Measurements from ENCODE around the gene METTL22.

Gene METTL22

DNA sequence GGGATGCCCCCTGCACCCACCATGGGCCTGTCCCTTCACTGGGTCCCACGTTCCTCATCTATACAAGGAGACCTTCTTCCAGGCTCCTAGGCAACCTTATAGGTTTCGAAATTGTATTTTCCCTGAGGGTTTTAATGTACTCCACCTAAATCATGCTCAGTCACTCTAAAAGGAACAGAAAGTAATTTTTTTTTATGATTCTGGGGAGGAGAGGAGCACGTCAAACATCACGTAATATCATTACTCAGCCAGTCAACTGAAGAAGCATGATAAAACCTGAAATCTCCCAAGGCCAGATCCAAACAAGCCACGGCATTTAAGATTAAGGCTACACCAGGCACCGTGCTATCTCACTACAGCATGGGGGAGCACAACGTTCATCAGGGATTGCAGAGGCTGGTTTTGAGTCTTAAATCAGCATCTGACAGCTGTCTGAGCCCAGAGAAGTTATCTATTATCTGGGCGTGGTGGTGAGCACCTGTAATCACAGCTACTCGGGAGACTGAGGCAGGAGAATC is 27.3 kb upstream of the METTL22 start:
- DNase-seq (ENCODE audit: low read depth), result no peak

DNA sequence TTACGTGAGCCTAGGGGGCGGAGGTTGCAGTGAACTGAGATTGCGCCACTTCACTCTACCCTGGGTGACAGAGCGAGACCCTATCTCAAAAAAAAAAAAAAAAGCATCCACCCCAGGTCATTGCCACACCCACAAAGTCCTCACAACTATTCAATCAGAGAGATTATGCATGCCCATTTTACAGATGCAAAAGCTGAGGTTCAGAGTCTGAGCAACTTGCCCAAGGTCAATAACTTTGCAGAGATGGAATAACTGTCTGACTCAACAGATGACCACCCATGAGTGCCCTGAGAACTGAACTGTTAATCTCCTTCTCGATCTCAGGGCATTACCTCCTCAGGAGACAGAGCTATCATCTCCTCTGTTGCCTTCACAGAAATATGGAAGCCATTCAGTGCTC is 25.7 kb upstream of the METTL22 start:
- DNase-seq (ENCODE audit: low read depth), result no peak

DNA sequence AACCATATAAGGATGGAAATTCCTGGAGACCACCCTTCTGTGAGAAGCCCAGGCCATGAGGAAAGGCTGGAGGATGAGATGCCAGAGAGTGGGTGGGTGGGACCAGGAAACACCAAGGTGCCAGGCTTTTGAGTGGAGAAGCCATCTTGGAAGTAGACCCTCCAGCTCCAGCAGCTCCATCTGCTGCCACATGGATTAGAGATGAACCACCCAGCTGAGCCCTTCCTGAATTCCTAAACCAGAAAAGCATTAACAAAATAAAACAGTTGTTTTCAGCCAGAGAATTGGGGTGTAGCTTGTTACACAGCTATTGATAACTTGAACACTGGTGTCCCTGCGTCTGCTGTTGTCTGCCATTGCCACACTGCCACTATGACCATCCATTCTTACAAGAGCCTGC is 24.9 kb upstream of the METTL22 start:
- no peak for DNase-seq (ENCODE audit: low read depth)

GRCh38 chr16:8600144-8600775 is 21.2 kb upstream of the METTL22 start:
- no peak for DNase-seq (ENCODE audit: low read depth)

DNA sequence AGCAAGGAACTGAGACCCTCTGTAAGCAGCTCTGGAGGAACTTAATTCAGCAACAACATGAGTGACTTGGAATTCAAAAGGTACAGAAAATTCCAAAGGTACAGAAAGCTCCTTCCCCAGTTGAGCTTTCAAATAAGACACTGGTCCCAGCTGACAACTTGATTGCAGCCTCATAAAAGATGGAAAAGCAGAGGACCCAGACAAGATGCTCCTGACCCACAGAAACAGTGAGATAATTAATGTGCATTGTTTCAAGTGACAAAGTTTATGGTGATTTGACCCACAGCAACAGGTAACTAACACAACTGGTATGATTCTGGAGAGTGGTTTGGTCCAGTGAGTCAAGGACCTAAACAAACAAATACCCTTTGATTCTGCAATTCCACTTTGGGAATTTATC is 15.9 kb upstream of the METTL22 start:
- no peak for DNase-seq (ENCODE audit: low read depth)

- DNase-seq (ENCODE audit: low read depth), result no peak
These were observed 14.3 kb upstream of the METTL22 start for GRCh38 chr16:8607214-8607613.

GRCh38 chr16:8611122-8611521 is 10.4 kb upstream of the METTL22 start:
- DNase-seq (ENCODE audit: low read depth), result no peak

- no peak for DNase-seq (ENCODE audit: low read depth)
These were observed 9.5 kb upstream of the METTL22 start for GRCh38 chr16:8611886-8612600.

DNA sequence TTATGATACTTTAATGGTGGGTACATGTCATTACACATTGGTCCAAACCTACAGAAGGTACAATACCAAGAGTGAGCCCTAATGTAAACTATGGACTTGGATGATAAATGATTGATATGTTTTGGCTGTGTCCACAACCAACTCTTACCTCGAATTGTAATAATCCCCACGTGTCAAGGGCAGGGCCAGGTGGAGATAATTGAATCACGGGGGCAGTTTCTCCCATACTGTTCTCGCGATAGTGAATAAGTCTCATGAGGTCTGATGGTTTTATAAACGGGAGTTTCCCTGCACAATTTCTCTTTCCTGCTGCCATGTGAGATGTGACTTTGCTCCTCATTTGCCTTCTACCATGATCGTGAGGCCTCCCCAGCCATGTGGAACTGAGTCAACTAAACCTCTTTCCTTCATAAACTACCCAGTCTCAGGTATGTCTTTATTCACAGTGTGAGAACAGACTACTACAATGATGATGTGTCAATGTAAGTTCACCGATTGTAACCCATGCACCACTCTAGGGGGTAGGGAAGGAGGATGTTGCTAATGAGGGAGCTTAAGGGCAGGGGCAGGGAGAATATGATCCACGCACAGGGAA is 7.0 kb upstream of the METTL22 start:
- DNase-seq (ENCODE audit: low read depth), result no peak

GRCh38 chr16:8619671-8620370 is 1.7 kb upstream of the METTL22 start:
- no peak for DNase-seq (ENCODE audit: low read depth)

GRCh38 chr16:8620535-8620934 is 963 bp upstream of the METTL22 start:
- no peak for DNase-seq (ENCODE audit: low read depth)

DNA sequence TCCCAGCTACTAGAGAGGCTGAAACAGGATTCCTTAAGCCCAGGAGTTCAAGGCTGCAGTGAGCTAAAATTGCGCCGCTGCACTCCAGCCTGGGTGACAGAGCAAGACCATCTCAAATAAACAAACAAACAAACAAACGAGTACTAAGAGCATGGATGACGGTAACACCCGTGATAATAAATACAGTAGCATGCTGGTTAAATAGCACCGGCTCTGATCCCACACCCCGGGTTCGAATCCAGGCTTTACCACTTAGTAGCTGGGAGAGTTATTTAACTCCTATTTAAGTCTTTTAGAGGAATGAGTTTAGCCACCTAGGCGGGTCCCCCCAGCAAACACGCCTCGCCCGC is 301 bp upstream of the METTL22 start:
- DNase-seq (ENCODE audit: low read depth), result no peak

DNA sequence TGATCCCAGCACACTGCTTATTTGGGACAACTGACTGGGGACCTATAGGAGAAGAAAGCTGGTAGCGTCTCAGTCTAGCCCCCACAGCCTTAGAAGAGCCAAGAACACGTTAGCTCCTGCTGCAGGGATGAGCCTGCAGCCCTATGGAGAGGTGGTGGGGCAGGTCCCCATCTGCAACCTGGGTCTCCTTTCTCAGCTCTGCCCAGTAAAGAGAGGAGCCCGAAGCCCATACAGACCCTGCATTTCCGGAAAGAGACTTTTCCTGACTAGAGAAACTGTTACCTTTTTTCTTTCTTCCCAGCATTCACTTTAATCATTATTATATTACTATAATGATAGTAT is 788 bp downstream of the METTL22 start:
- DNase-seq (ENCODE audit: low read depth), result no peak

- DNase-seq (ENCODE audit: low read depth), result no peak
These were observed 2.1 kb downstream of the METTL22 start for GRCh38 chr16:8623634-8624033.

- DNase-seq (ENCODE audit: low read depth), result no peak
These were observed 4.1 kb downstream of the METTL22 start for GRCh38 chr16:8625491-8626087.

- DNase-seq (ENCODE audit: low read depth), result no peak
These were observed 5.4 kb downstream of the METTL22 start for GRCh38 chr16:8626946-8627345.

DNA sequence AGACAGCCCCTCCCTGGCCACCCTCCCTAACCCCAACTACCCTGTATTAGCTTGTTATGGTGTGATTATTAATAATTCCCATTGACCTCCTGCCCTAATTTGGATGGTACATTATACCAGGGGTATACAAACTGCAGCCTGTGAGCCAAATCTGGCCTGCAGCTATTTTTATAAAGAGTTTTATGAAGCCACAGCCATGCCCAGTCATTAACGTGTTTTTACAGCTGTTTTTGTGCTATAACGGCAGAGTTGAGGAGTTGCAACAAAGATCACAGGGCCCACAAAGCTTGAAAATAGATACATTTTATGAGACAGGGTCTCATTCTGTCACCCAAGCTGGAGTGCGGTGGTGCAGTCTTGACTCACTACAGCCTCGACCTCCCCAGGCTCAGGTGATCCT is 6.0 kb downstream of the METTL22 start:
- no peak for DNase-seq (ENCODE audit: low read depth)

GRCh38 chr16:8628981-8629725 is 7.7 kb downstream of the METTL22 start:
- DNase-seq (ENCODE audit: low read depth), result no peak

DNA sequence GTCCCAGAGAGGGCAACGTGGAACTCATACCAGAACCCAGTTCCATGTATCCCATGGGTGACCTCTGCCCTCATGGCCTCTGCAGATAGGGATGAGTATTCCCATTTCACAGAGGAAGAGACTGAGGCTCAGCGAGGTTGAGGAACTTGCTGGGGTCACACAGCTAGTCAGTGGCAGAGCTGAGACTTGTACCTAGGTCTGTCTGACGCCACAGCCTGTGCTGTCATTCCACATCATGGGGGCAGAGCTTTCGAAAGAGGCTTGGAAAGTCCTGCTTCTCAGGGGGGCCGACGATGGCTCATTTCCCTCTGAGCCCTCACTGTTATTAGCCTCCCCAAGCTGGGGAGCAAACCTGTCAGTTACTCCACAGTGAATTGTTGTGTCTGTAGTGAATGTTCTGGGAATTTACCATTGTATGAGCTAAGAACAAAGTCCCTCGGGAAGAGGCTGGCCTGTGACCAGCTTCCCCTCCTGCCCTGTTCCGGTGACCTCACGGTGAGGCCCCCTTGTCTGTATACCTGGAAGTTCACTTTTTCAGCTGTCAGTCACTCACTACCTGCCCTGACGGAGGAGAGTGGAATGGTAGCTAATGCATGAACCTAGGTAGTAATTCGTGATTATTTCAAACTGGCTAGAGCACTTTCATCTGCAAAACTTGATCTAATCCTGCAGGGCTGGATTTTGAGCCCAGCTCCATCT is 8.9 kb downstream of the METTL22 start:
- no peak for DNase-seq (ENCODE audit: low read depth)

- no peak for DNase-seq (ENCODE audit: low read depth)
These were observed 9.9 kb downstream of the METTL22 start for GRCh38 chr16:8631373-8631772.

DNA sequence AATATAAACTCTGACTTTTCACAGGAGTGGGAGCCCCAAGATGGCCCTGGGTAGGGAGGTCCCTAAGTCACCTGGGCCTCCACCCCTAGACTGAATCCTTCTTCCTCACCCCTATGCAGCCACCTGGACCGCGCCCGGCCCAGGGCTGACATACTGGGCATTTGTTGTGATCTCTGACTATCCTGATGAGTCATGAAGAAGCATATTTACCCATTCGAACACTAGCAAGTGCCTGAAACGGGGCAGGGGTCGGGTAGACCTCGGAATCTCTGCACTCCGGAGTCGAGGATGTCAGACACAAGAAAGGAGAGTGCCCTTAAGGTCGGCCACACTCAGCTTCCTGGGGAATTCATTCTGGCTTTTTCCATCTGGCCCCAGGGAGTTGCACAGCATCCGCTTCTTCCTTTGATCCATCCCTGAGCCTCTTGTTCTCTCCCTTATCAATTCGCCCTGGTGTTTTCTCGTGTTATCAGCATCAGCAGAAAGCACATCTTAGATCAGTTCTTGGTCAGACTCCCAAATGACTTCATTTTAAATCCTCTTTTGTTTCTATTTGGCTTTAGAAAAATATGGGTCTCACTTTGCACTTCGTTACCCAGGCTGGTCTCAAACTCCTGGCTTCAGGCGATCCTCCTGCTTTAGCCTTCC is 10.4 kb downstream of the METTL22 start:
- no peak for DNase-seq (ENCODE audit: low read depth)

Measured in stimulated activated CD8-positive, alpha-beta memory T cell treated with anti-CD3 and anti-CD28 coated beads, Interleukin-12 subunit alpha, Interleukin-12 subunit beta, amount 100 ng/mL, for 1 hour (primary cell).